Transverse colon (tissue), 4 donors: Measurements from ENCODE around the gene PRKCE. TPM values are rescaled to one million over a fixed set of nuclear protein-coding genes. Genes with fewer than 3 reads are reported as not detected.

Experiments
- DNase-seq: peaks from one replicate; pipeline ENCODE4 v3.0.0-alpha.2; 2019
- H3K27ac ChIP-seq, 4 donors: fragments of 200-600 bp; sonication (generic); 2 replicates each; pipeline ENCODE4 v1.5.1; 2016 to 2018; ENCODE audit warnings: inconsistent platforms in 4 of 4
- H3K27me3 ChIP-seq: fragments of 200-600 bp; sonication (generic); 2 replicates; pipeline ENCODE4 v1.5.1; 2017; ENCODE audit warnings: inconsistent platforms
- H3K36me3 ChIP-seq, 4 donors: fragments of 200-600 bp; sonication (generic); 2 replicates each; pipeline ENCODE4 v1.5.1; 2017 to 2019; ENCODE audit warnings: inconsistent platforms in 4 of 4
- H3K4me1 ChIP-seq, 4 donors: fragments of 200-600 bp; sonication (generic); 2 replicates each; pipeline ENCODE4 v1.5.1; 2017 to 2020; ENCODE audit warnings: inconsistent platforms in 4 of 4
- H3K4me3 ChIP-seq, 4 donors: fragments of 200-600 bp; sonication (generic); 1 replicate in 1 of 4; 2 replicates in 3 of 4; pipeline versions ENCODE4 v1.5.1 to v1.6.1; 2017 to 2019; ENCODE audit warnings: inconsistent platforms in 4 of 4
- H3K9me3 ChIP-seq, 2 donors: fragments of 200-600 bp; sonication (generic); 2 replicates each; pipeline ENCODE4 v1.5.1; 2017 to 2019; ENCODE audit warnings: inconsistent platforms in 2 of 2
- EP300 ChIP-seq: sonication (generic); formaldehyde crosslinking; IDR thresholded peaks from one replicate; pipeline ENCODE4 v1.6.1; 2017; ENCODE audit warnings: antibody characterized with exemption, low read depth
- POLR2A ChIP-seq: fragments of 450-650 bp; IDR thresholded peaks from one replicate; pipeline ENCODE4 v1.6.1; 2016; ENCODE audit warnings: antibody characterized with exemption, mild to moderate bottlenecking, moderate library complexity
- POLR2AphosphoS5 ChIP-seq, 3 donors: sonication (generic); formaldehyde crosslinking; IDR thresholded peaks; one replicate each; pipeline ENCODE4 v1.6.1; 2016; ENCODE audit warnings: antibody characterized with exemption in 3 of 3
- WGBS, 2 donors: methylation state at CpG; one replicate each; pipeline ENCODE4 v1.1.5; 2018; ENCODE audit warnings: low coverage in 1 of 2; 5-methylcytosine and 5-hydroxymethylcytosine counted together
- in situ Hi-C, 4 donors: fragments of 200-750 bp; cut with MboI; loops; one replicate each; pipeline versions ENCODE4 v1.15.0 to v1.15.1; 2017; ENCODE audit warnings: low sequenced_read_pairs in 3 of 4, low pct_ligation_motif_present in 1 of 4, low pct_unique_long_range_greater_than_20kb in 1 of 4
- intact Hi-C: fragments of 100-400 bp; cut with DNase I; formaldehyde crosslinking; loops from one replicate; pipeline ENCODE4 v1.15.1; 2023; ENCODE audit warnings: low total_unique reads
- total RNA-seq, 4 donors: library from RNA; depleted of rRNA; stranded (reverse); fragments of >200 nt; gene quantifications; one replicate each; pipeline ENCODE4 v1.1.0, GENCODE V29; 2016
- TF ChIP-seq, protein P1 (sequence below), 5 experiments: fragments of 200-600 bp in 3 of 5; fragments of 450-650 bp in 2 of 5; sonication (generic) in 3 of 5; IDR thresholded peaks; 1 replicate in 2 of 5; 2 replicates in 3 of 5; pipeline ENCODE4 v1.5.1; 2016 to 2017; ENCODE audit warnings: antibody characterized with exemption in 5 of 5, inconsistent platforms in 3 of 5, mild to moderate bottlenecking in 2 of 5, moderate library complexity in 1 of 5

Gene PRKCE
- total RNA-seq, 4 donors from 2014 or later: 8.6 to 20.6 (median 11.3) TPM

DNA sequence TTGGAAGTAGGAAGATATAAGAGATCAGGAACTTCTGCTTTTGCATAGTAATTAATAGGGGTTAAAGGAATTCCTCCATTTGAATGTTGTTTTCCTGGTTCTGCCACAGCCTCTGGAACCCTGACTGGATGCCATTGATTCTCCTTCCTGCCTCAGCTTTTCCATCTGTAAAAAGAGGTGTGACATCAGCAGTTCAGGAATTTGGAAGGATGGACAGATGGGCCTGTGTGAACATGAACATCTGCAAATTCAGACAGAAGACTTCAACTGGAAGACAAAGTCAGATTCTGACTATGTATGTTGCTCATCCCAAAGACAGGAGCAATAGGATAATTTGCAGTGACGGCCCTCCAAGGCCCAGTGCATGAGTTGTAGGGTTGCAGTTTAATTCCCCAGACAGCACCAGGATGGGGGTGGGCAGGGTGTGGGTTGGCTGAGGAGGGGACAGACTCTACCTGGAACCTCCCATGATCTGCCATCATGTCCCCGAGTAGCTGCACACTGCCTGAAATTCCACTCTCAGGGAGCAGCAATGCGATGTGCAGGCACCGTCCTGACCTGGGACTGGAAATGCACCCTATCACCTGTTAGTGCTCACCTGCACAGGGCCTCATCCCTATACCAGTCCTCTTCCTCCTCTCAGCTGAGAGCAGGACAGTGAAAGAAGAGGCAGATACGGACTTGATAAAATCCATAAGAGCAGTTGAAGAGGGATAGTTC, 546.8 kb downstream of the PRKCE start:
- WGBS, 2 donors: 95 to 99% methylated on average over 3 to 5 of the region's 5 CpGs
- TF ChIP-seq EP300: no peak
- TF ChIP-seq, protein P1, sequence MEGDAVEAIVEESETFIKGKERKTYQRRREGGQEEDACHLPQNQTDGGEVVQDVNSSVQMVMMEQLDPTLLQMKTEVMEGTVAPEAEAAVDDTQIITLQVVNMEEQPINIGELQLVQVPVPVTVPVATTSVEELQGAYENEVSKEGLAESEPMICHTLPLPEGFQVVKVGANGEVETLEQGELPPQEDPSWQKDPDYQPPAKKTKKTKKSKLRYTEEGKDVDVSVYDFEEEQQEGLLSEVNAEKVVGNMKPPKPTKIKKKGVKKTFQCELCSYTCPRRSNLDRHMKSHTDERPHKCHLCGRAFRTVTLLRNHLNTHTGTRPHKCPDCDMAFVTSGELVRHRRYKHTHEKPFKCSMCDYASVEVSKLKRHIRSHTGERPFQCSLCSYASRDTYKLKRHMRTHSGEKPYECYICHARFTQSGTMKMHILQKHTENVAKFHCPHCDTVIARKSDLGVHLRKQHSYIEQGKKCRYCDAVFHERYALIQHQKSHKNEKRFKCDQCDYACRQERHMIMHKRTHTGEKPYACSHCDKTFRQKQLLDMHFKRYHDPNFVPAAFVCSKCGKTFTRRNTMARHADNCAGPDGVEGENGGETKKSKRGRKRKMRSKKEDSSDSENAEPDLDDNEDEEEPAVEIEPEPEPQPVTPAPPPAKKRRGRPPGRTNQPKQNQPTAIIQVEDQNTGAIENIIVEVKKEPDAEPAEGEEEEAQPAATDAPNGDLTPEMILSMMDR (IDR thresholded peaks at IDR 0.05): no peak
- no peak for TF ChIP-seq POLR2A
- TF ChIP-seq POLR2AphosphoS5 (IDR thresholded peaks at IDR 0.05): no peak
- no peaks in the 10 kb centered on the region for H3K27me3 ChIP-seq
- in situ Hi-C loops: no loop called here
- H3K4me3 ChIP-seq: no peak overlapping the region
- no peaks in the 10 kb centered on the region for H3K4me1 ChIP-seq
- intact Hi-C loops: loop anchor here (10.0 kb wide), 1 partner anchor 546 kb away; no protein-coding TSS in a partner anchor
- H3K36me3 ChIP-seq: no peaks in the 10 kb centered on the region
- no peak for DNase-seq
- H3K9me3 ChIP-seq: no peaks in the 10 kb centered on the region
- H3K27ac ChIP-seq: no peak overlapping the region

DNA sequence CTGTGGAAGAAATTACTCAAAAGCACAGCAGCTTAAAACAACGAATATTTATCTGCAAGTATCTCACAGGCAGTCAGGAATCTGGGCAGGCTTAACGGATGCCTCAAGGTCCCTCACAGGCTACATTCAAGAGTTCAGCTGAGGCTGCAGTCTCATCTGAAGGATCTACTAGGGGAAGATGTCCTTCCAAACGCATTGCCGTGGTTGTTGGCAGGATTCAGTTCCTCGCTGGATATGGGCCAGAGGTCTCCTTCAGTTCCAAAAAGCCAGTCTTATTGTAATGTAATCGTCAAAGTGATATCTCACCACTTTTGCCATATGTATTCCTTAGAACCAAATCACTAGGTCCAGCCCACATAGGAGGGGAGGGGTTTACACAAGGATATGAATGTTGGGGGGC, 547.5 kb downstream of the PRKCE start:
- in situ Hi-C loops (no loop called here), intact Hi-C loops (loop anchor here (10.0 kb wide), 1 partner anchor 546 kb away; no protein-coding TSS in a partner anchor)
- H3K4me1 ChIP-seq: no peaks in the 10 kb centered on the region
- DNase-seq: no peak
- no peaks in the 10 kb centered on the region for H3K36me3 ChIP-seq
- no peaks in the 10 kb centered on the region for H3K9me3 ChIP-seq
- TF ChIP-seq EP300 (no peak), POLR2A (no peak), POLR2AphosphoS5 (IDR thresholded peaks at IDR 0.05) (no peak)
- TF ChIP-seq, protein P1 (IDR thresholded peaks at IDR 0.05): no peak
- H3K27me3 ChIP-seq: no peaks in the 10 kb centered on the region
- H3K27ac ChIP-seq: no peak overlapping the region
- 68% methylated on average over 6 of the region's 6 CpGs; no CpG with 5 or more reads in 1 of the 2 donors for WGBS, 2 donors
- H3K4me3 ChIP-seq: no peak overlapping the region

DNA sequence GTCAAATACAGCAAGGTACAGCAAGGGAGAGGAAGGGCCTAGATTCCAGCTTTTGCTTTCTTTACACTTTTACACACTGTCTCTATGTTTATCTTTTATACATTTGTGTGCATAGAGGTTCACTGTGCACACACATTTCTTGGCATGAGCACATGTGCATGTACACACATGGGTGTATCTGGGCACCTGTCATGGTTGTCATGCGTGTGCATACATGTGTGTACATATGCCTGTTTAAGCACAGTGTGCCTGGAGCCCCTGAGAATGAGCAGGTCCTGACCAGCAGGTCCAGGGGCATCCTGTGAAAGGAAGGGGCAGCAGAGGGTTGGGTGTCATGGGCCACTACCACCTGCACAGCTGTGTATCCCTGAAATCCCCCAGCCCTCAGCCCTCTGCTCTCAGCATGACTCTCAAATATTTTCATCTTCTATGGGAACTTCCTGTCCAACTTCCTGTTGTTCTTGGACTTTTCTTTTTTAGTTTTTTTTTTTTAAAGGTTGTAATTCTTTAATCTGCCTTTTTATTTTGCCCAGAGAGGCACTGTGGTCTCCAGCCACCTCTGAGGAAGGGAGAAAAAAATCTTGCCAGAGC, 548.7 kb downstream of the PRKCE start:
- Histone ChIP-seq H3K9me3 (no peaks in the 10 kb centered on the region), H3K4me3 (no peak overlapping the region), H3K36me3 (no peaks in the 10 kb centered on the region), H3K4me1 (no peaks in the 10 kb centered on the region), H3K27me3 (no peaks in the 10 kb centered on the region), H3K27ac (no peak overlapping the region)
- TF ChIP-seq POLR2AphosphoS5 (IDR thresholded peaks at IDR 0.05) (no peak), POLR2A (no peak), EP300 (no peak)
- TF ChIP-seq, protein P1 (IDR thresholded peaks at IDR 0.05): no peak
- WGBS, 2 donors: 17 to 100% methylated on average over 1 of the region's 1 CpG
- no peak for DNase-seq
- intact Hi-C loops (no loop called here), in situ Hi-C loops (no loop called here)

DNA sequence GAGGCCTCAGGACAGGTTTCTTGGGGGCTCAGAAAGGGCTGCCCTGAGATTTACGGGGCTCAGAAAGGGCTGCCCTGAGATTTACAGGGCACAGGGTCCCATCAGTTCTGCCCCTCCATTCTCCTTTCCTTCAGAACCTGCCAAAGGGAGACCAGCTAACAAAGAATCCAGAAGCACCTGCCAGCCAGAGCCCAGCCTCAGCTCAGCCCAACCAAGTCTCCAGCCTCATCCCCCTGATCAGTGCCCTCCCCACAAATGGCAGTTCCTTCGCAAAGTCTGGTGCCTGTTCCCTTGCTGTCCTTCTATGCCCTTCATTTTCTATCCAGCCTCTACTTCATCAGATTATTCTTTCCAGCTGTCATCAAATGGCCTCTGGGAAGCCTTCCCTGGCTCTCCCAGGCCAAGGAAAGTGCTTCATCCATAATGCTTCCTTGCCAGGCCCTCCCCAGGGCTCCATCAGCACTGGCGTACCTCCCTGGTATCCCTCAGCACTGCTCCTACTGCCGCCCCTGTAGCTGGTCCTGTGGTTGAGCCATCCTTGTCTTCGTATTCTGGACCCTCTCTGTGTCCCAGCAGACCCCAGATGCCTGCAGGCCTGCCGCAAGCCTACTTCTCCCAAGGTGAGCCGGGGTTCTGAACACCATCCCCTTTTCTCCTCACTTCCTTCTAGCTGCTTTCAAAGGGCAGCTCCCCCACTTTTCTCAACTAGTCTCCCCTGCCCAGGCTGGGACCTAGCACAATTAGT, 549.6 kb downstream of the PRKCE start:
- intact Hi-C loops (no loop called here), in situ Hi-C loops (no loop called here)
- TF ChIP-seq, protein P1 (IDR thresholded peaks at IDR 0.05): no peak
- Histone ChIP-seq H3K27me3 (no peaks in the 10 kb centered on the region), H3K9me3 (no peaks in the 10 kb centered on the region), H3K36me3 (no peaks in the 10 kb centered on the region), H3K4me1 (no peaks in the 10 kb centered on the region), H3K27ac (no peak overlapping the region), H3K4me3 (no peak overlapping the region)
- no peak for DNase-seq
- WGBS, 2 donors: 88 to 98% methylated on average over 1 to 7 of the region's 7 CpGs
